WTC11 (cell line): Measurements from ENCODE around the gene HLF.

Source experiments
- AR ChIP-seq: fragments of 250-450 bp; sonication (Bioruptor Pico); IDR thresholded peaks from 2 replicates; pipeline ENCODE4 v1.9.0; 2021; ENCODE audit warnings: mild to moderate bottlenecking
- CTCF ChIP-seq: fragments of 200-600 bp; IDR thresholded peaks from 2 replicates; pipeline ENCODE4 v1.8.0; 2022; ENCODE audit warnings: antibody characterized with exemption
- HMGXB4 ChIP-seq: sonication (generic); formaldehyde crosslinking; IDR thresholded peaks from 2 replicates; pipeline ENCODE4 v1.8.1; 2023; ENCODE audit warnings: mild to moderate bottlenecking, moderate library complexity, missing genetic modification reagents
- JUN ChIP-seq: sonication (generic); formaldehyde crosslinking; IDR thresholded peaks from 2 replicates; pipeline ENCODE4 v1.8.0; 2023; ENCODE audit warnings: mild to moderate bottlenecking, missing genetic modification reagents

GRCh38 chr17:55335625-55336024, 70.9 kb downstream of the HLF start:
- TF ChIP-seq AR (no peak), JUN (CRISPR knock-in tag) (no peak), CTCF (no peak), HMGXB4 (CRISPR knock-in tag) (no peak)
